OCI-LY7 (cell line): Measurements from ENCODE around the gene ANKS6.

Source experiments
- CTCF ChIP-seq: fragments of 200-600 bp; sonication (generic); conservative IDR thresholded peaks from 2 replicates; pipeline ENCODE4 v1.5.1; 2014; ENCODE audit warnings: mild to moderate bottlenecking, antibody characterized with exemption, low read length, moderate library complexity, mixed read lengths
- EZH2phosphoT487 ChIP-seq: fragments of 200-600 bp; sonication (generic); IDR thresholded peaks from 2 replicates; pipeline ENCODE4 v1.6.1; 2018; ENCODE audit warnings: low read depth, borderline replicate concordance, mild to moderate bottlenecking, mixed run types, antibody characterized with exemption, low read length, moderate library complexity, mixed read lengths

- TF ChIP-seq CTCF, result no peak
- TF ChIP-seq EZH2phosphoT487, result no peak
Observed at GRCh38 chr9:98837516-98837915, 41.2 kb upstream of the ANKS6 start.
